Stromal cell of bone marrow (primary cell): Measurements from ENCODE around the gene PRUNE2.

Experiments
- DNase-seq: peaks from one replicate; pipeline ENCODE4 v3.0.0-alpha.2; 2012; ENCODE audit warnings: low read depth

Gene PRUNE2

GRCh38 chr9:76902395-76902794 is 3.5 kb downstream of the PRUNE2 start:
- no peak for DNase-seq

GRCh38 chr9:76901801-76902200 is 4.1 kb downstream of the PRUNE2 start:
- no peak for DNase-seq

DNA sequence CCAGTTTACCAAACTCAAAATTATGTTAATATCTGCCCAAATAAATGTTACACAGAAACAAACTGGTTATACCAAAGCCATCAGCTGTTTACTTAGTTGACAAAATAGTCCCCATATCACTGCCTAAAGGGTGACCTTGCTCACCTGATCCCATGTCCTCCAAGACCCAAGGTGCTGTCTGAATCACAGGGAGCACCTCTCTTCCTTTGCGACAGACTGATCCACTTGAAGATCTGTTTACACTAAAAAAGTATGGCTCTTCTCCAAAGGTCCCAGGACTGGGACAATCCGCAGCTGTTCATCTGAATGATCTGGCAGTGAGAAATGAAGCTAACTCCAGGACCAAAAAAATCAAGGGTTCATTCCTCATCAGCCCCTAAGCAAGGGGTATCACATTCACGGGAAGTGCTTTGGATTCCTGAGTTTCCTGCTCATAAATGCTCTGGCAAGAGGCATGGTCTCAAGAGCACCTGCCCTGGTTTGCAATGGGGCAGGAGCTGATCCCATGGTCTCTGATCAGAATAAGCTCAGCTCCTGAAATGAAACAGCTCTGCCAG is 5.0 kb downstream of the PRUNE2 start:
- no peak for DNase-seq

GRCh38 chr9:76898786-76899185 is 7.1 kb downstream of the PRUNE2 start:
- no peak for DNase-seq

- no peak for DNase-seq
These were observed 7.9 kb downstream of the PRUNE2 start for GRCh38 chr9:76897804-76898525.

GRCh38 chr9:76896035-76896434 is 9.9 kb downstream of the PRUNE2 start:
- no peak for DNase-seq

DNA sequence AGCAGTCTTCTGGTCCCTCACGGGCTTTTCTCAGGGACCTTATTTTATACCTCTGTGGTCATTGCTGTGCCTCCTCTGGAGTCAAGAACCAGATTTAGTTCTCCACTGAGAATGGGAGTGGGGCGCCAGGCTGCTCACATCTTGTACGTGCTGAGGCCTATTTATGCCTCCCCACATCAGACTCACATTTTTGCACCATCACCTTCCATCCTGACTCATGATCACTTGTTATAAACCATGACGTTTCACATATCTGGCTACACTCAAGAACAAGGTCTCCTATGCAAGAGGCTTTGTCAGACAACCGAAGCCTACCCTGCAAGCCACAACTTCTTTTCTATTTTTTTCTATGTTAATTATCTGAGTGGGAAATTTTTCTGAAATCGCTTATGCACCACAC is 10.7 kb downstream of the PRUNE2 start:
- no peak for DNase-seq

DNA sequence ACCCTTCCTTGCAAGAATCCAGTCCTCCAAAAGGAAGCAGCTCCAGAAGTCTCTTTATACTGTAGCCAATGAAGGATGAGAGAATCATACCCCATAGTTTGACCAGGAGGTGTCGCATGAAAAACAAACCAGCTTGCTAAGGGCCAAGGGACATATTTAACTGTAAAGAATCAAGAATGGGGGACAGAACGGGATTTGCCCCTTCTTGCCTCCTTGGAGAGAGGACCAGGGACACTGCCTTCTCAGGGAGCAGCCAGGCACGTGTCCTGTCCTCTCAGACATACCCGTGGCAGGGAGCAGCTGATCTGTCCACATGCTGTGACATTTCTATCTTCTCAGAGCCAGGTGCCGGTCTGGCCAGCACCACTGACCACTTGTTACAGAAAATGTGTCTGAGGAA is 11.7 kb downstream of the PRUNE2 start:
- DNase-seq = no peak

DNA sequence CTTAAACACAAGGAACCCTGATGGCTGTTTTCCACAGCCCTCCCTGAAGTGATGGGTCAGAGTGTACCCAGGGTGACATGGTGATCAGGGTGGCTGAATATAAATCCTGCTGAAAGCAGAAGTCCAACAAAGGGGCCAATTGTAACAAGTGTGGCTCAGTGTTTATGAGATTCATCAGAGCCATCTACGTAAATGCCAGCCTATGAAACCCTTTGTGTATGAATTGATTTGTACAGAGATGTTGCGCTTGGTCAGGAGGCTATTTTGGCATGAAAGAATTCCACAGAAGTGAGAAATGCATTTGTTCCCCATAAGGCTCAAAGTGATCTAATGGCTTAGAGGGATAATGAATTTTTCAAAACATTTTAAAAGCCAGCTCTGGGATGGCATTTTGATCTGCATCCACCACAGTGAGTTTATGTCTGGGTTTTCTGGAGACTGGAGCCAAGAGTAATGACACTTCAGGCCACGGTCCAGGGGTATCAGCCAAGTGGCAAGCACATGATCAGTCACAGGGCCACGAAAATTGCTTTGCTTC is 12.4 kb downstream of the PRUNE2 start:
- peak; percentile 60 for DNase-seq

GRCh38 chr9:76891874-76892273 is 14.0 kb downstream of the PRUNE2 start:
- DNase-seq = no peak

- no peak for DNase-seq
These were observed 14.6 kb downstream of the PRUNE2 start for GRCh38 chr9:76891279-76891678.

DNA sequence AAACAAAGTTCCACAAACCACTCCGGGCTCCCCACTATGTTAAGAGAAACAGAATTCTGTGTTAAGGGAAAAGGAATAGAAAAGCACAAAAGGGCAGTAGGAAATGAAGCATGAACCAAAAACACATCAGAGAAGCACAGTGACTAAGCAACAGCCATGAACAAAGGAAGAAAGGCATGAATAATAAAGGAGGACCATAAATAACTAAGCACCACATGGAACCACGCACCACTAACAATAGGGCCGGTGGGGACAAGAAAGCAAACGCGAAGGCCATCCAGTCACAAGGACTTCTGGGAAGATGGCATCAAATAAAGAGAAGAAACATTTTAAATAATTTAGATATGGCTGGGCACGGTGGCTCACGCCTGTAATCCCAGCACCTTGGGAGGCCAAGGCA is 18.0 kb downstream of the PRUNE2 start:
- DNase-seq = no peak

- DNase-seq = peak; percentile 40
These were observed 18.7 kb downstream of the PRUNE2 start for GRCh38 chr9:76887003-76887821.

- DNase-seq = no peak
These were observed 19.6 kb downstream of the PRUNE2 start for GRCh38 chr9:76886318-76886717.

DNA sequence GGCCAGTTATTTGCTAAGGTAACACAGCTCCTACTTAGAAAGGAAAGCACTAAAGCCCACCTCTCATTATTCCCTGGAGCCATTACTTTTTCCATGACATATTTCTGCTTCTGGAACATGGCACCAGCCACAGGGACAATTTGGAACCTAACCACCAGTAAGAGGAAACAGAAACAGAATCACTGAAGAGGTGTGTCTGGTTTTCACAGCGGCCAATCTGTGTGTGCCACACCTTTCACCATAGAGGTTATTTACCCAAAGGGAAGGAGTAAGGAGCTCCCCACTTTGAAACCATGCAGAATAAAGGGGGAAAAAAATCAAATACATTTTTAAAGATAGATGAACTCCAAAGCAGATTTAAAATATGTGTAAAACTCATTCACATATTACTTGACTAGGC is 21.1 kb downstream of the PRUNE2 start:
- no peak for DNase-seq

GRCh38 chr9:76883341-76883855 is 22.5 kb downstream of the PRUNE2 start:
- no peak for DNase-seq

DNA sequence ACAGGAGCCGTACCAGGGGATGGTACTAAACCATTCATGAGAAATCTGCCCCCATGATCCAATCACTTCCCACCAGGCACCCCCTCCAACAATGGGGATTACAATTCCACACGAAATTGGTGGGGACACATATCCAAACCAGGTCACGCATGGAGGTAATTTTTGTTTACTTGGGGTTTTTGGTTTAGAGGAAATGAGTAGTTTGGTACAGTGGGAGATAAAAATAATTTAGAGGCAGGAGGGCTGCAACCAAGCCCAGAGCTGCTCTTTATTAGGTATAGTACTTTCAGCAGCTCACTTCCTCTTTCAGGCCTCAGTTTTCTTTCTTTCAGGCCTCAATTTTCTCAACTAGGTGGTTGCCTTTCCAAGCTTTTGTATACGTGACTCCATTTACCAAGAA is 23.2 kb downstream of the PRUNE2 start:
- no peak for DNase-seq

DNA sequence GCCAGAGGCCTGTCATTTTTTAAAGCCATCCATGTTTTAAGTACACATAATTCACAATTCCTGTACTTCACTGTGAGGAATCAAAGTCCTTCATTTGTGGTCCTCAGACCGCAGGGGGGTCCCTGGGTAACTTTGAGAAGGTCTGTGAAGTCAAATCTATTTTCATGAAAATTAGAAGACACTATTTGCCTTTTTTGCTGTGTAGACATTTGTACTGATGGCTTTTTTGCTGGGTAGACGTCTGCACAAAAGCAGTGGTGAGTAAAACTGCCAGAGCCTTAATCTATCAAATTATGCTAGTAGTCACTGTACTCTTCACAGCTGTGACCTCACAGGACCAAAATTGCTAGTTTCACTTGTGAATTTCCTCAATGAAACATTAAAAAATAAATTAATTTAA is 25.7 kb downstream of the PRUNE2 start:
- DNase-seq = no peak

DNA sequence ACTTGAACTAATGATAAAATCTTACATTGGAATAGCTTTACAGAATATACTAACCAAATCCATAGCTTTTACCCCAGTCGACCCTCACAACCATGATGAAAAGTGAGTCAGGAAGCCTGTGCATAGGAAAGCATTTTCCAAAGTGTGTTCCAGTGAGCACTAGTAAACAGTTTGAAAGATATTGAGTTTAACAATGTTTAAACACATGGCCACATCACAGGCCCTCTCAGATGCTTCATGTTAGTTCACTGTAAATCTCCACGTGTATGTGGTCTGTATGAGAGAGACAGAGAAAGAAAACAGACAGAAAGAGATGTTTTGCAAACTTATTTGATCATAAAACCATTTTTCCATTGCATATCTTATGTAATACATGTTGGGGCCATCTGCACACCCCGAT is 27.0 kb downstream of the PRUNE2 start:
- DNase-seq = no peak

DNA sequence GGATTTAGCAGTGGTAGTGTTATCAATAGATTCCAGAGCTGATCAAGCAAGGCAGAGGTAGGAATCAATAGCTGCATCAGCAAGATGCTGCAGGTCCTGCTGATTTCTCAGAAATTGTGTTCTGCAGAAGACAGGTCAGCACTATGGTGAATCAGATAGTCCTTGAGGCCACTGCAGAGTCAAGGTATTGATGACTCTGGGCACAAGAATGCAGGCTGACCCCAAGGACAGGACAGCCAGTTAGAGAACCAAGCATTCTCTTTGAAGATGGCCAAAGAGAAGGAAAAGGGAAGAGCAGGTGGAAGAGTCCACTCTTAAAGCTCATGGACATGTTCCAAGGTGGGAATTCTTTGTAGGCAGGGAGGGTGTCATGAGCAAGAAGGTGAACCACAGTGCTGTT is 28.0 kb downstream of the PRUNE2 start:
- DNase-seq = no peak

GRCh38 chr9:76876098-76876497 is 29.8 kb downstream of the PRUNE2 start:
- DNase-seq = peak; percentile 67

DNA sequence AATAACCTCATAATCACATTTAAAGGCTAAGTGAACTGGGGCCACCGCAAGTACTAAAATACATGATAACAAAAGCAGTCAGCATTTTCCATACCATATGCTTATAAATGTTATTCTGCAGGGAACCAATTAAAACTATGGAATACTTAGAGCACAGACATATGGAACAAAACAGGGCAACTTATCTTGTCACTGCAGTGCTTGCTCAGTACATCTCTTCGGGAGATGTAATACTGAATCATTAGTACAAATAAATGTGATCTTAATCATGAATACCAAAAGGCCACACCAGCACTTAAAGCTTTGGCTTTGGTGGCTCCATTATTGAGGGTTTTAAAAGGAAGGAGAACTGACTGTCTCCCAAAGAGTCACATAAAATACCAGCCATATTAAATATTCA is 32.1 kb downstream of the PRUNE2 start:
- no peak for DNase-seq
